NCI-H524 treated with DMSO at 0.1 percent for 48 hours (cell line): ENCODE results near the gene STXBP3.
A peak's percentile ranks its signal among the peaks of the same experiment; 100 is the strongest.
"Not testable (repeated sequence)": the region's sequence is repeated elsewhere in the genome, so short reads cannot be mapped to it uniquely, and the experiment has no call there.

Experiments used
- DNase-seq: peaks from one replicate; lab custom pipeline; 2025; lab: John Stamatoyannopoulos, UW

The STXBP3 gene

GRCh38 chr1:108728327-108728923 is 18.0 kb upstream of the STXBP3 start:
- DNase-seq: no peak

DNA sequence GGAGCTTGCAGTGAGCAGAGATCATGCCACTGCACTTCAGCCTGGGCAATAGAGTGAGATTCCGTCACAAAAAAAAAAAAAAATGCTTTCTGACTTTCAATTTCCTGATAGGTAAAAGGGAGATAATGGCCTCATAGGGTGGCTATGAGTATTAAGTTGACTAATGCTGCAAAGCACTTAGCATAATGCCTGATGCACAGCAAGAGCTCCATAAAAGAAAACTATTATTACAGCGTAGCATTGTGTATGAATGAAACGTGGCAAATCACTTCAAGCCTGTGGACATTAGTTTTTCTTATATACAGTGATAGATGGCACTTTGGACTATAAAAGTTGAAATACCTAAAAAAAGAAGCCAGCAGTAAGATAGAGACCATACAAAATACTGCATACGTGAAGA is 17.0 kb upstream of the STXBP3 start:
- no peak for DNase-seq

DNA sequence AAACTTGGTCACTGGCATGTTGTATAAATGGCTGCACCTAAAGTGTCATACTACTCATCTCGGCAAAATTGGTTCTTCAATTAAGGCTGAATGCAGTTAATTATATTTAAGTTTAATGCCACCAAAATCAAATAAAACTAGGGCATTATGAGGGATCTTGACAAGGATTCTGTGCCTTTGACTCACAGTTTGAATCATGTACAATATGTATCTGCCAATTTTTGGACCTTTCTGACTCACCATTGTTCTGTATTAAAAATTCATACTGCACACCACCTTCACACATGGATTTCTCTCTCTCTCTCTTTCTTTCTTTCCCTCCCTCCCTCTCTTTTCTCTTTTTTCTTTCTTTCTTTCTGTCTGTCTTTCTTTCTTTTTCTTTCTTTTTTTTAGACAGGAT is 14.1 kb upstream of the STXBP3 start:
- DNase-seq: no peak

- no peak for DNase-seq
Measured at GRCh38 chr1:108734171-108734865, 12.2 kb upstream of the STXBP3 start.

DNA sequence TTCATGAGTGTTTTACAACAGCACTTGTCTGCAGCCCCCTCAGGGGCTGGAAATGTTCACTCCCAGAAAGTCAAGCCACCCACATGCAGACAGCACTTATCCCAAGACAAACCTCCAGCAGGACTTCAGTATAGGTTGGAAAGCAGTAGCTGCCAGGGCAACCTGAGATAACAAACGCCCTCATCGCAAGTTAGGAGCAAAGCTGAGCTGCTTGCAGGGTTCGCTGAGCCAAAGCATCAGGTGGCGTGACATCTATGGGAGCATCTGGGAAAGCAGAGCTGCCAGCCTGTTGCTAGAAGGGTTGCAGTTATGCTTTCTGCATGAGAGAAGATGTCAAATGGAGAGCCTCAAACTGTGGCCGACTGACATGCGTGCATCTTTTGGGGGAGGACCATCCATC is 4.2 kb upstream of the STXBP3 start:
- no peak for DNase-seq

DNA sequence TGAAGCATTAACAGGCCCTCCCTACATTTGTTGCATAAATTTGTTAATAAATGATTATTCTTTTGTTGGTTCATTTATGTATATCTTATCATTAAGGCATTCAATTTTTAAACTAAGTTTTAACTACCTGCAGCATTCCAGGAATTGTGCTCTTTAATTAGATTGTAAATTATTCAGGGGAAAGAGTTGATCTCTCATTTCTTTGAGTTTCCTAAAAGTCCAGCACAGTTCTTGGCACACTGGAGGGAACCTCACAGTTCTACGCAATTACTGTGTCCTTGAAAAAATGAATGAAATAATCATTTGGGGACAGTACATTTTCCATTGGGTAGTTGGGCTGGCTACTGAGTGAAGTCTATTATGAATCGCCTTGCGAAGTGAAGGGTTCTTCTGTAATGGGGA is 493 bp upstream of the STXBP3 start:
- no peak for DNase-seq

- DNase-seq: no peak
Measured at GRCh38 chr1:108747171-108747850, 837 bp downstream of the STXBP3 start.

GRCh38 chr1:108747898-108748297 is 1.4 kb downstream of the STXBP3 start:
- no peak for DNase-seq

DNA sequence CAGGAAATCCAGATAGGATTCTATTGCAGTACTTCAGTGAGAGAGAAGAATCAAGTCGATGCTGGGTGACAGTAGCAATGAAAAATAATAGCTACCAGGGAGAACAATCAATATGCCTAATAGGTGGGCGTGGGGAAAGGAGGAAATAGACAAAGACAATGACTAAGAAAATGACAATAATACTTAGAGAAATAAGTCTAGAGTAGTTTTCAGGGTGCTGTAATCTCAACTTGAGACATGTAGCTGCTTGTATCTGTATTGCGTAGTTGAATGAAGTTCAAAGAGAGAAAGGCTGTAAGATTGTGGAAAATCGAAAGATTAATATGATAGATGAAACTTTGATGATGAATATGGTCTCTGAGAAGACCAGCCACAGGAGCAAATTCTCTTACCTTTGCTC is 2.6 kb downstream of the STXBP3 start:
- DNase-seq: no peak

GRCh38 chr1:108750476-108751181 is 4.2 kb downstream of the STXBP3 start:
- no peak for DNase-seq

DNA sequence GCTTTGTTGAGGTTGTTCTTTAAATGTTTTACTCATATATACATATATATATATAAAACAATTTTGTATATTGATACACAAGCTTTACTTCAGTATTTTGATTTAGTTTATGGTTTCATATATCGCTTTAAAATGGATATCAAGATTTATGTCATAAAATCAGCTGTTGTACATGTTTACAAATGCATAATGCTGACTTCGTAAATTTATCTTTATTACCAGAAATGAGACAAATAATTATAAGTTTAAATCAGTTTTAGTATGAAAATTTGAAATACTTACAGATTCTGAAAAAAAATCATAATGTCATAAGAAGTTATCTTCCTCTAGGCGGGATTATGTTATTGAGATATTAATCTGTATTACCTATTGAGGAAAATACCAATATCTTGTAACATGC is 6.9 kb downstream of the STXBP3 start:
- no peak for DNase-seq

- peak; percentile 77 for DNase-seq
Measured at GRCh38 chr1:108758796-108759195, 12.3 kb downstream of the STXBP3 start.

GRCh38 chr1:108767115-108767514 is 20.6 kb downstream of the STXBP3 start:
- DNase-seq: no peak

GRCh38 chr1:108767708-108768107 is 21.2 kb downstream of the STXBP3 start:
- DNase-seq: no peak

DNA sequence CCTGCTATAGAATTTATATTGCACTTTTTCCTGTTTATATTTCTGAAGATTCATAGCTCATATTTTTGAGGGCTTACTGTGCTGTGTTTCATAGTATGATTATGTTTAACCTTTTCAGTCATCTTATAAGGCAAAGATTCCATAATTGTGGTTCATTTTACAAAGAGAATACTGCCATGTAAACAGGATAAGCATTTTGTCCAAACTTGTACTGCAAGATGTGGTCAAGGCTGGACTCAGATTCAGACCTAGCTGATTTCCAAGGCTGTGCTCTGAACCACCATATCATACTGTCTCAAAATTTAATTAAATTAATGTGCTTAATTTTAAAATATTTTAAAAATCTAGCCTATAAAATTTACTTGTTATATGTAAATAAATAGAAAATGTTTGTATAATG is 31.4 kb downstream of the STXBP3 start:
- no peak for DNase-seq

DNA sequence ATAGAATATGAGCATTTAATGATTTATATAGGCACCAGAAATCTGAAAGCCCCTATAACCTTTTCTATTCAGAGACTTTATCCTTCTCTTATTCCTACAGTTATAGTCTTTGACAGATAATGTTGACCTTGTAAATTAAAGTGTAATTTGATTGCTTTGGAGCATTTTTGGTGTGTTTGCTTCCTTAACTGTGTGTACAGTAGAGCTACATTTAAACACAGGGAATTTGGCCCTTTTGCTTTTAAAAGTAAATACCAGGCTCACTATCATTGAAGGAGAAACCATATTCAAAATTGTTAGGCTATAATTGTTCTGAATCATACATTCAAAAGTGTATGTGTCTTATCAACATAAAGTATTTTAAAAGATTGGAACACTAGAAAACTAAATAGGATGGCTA is 33.0 kb downstream of the STXBP3 start:
- DNase-seq: no peak

DNA sequence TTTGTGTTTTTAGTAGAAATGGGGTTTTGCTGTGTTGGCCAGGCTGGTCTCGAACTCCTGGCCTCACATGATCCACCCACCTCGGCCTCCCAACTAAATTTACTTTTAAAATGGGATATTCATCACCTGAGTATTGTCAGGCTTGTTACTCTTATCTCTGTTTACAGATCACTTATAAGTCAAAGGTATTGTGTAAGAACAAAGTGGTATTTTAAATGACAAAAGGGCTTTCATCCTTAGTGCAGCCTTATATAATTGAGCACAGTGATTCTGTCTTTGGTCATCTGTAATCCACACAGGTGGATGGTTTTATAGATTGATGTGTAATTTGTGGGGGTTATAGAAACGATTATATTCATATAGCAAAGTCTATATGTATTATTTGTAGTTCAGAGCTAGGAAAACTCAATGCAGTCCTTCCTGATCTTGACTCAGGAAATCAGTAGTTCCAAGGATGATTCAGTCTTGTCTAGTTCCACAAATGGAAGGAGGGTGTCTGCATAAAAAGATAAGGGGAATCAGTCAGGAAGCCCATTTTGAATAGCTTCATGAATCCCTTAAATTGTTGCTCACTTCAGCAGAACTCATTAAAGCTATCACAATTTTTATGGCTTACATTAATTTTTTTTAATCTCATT is 34.6 kb downstream of the STXBP3 start:
- DNase-seq: no peak

GRCh38 chr1:108781575-108781944 is 35.1 kb downstream of the STXBP3 start:
- not testable (repeated sequence) for DNase-seq

- no peak for DNase-seq
Measured at GRCh38 chr1:108785264-108785663, 38.8 kb downstream of the STXBP3 start.

GRCh38 chr1:108785880-108786279 is 39.4 kb downstream of the STXBP3 start:
- no peak for DNase-seq

GRCh38 chr1:108791790-108792189 is 45.3 kb downstream of the STXBP3 start:
- no peak for DNase-seq

GRCh38 chr1:108792420-108792819 is 45.9 kb downstream of the STXBP3 start:
- DNase-seq: no peak
